Measurements from ENCODE around the gene SCUBE1. TPM values are rescaled to one million over a fixed set of nuclear protein-coding genes. Genes with fewer than 3 reads are reported as not detected.

The SCUBE1 gene
- total and polyA plus RNA-seq, 2 of the 8 experiments (the other 6 are each of a cell fraction or from before 2014, with no cell fraction given): 2.3 to 4.9 TPM

GRCh38 chr22:43252319-43252718 is 90.9 kb downstream of the SCUBE1 start (continued):
- TF ChIP-seq ATF2 (IDR thresholded peaks at IDR 0.05; ENCODE audit: low read length) (no peak), EZH2 (IDR thresholded peaks at IDR 0.05; ENCODE audit: low read depth, low read length, severe bottlenecking) (no peak), EGR1 (IDR thresholded peaks at IDR 0.05; ENCODE audit: borderline replicate concordance, low read depth, low read length) (no peak), ATF3 (IDR thresholded peaks at IDR 0.05; ENCODE audit: insufficient read depth, low read depth, low read length) (no peak), YY1 (IDR thresholded peaks at IDR 0.05; ENCODE audit: low read depth, low read length) (no peak), SP4 (IDR thresholded peaks at IDR 0.05; ENCODE audit: low read length) (no peak), SIX5 (IDR thresholded peaks at IDR 0.05; ENCODE audit: low read depth, low read length) (no peak)
